ENCODE results near the gene NFIC.
"Not testable (repeated sequence)": the region's sequence is repeated elsewhere in the genome, so short reads cannot be mapped to it uniquely, and the experiment has no call there.

DNA sequence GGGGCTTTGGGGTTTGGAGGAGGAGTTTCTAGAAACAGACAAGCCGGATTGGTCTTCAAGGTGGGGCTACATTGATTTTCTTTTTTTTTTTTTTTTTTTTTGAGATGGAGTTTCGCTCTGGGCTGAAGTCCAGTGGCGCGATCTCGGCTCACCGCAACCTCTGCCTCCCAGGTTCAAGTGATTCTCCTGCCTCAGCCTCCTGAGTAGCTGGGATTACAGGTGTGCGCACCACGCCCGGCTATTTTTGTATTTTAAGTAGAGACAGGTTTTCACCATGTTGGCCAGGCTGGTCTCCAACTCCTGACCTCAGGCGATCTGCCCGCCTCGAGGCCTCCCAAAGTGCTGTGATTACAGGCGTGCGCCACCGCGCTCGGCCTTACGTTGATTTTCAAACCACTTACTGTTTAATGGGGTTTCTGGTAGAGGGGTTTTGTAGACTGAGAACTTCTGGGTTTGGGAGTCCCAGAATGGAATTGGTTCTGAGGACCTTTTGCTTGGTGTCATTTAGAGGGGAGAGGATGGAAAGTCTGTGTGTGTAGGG, 141.8 kb downstream of the NFIC start:
- TF ChIP-seq EZH2phosphoT487 (IDR thresholded peaks at IDR 0.05; ENCODE audit: borderline replicate concordance): not testable (repeated sequence)
- TF ChIP-seq, protein P1, sequence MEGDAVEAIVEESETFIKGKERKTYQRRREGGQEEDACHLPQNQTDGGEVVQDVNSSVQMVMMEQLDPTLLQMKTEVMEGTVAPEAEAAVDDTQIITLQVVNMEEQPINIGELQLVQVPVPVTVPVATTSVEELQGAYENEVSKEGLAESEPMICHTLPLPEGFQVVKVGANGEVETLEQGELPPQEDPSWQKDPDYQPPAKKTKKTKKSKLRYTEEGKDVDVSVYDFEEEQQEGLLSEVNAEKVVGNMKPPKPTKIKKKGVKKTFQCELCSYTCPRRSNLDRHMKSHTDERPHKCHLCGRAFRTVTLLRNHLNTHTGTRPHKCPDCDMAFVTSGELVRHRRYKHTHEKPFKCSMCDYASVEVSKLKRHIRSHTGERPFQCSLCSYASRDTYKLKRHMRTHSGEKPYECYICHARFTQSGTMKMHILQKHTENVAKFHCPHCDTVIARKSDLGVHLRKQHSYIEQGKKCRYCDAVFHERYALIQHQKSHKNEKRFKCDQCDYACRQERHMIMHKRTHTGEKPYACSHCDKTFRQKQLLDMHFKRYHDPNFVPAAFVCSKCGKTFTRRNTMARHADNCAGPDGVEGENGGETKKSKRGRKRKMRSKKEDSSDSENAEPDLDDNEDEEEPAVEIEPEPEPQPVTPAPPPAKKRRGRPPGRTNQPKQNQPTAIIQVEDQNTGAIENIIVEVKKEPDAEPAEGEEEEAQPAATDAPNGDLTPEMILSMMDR (conservative IDR thresholded peaks at IDR 0.05; ENCODE audit: low read length): not testable (repeated sequence)

All from Loucy (cell line).